Activated T-helper 1 cell treated with anti-CD3 and anti-CD28 coated beads, Interleukin-2, amount 50 U/mL, for 16 hours (primary cell): Measurements from ENCODE around the gene SLITRK6.
"Not testable (repeated sequence)": the region's sequence is repeated elsewhere in the genome, so short reads cannot be mapped to it uniquely, and the experiment has no call there.

ENCODE experiments used
- DNase-seq, 2 donors: peaks; one replicate each; pipeline ENCODE4 v3.0.0-alpha.2; 2020; ENCODE audit warnings: low read depth in 1 of 2, low spot score in 1 of 2

SLITRK6 gene, protein sequence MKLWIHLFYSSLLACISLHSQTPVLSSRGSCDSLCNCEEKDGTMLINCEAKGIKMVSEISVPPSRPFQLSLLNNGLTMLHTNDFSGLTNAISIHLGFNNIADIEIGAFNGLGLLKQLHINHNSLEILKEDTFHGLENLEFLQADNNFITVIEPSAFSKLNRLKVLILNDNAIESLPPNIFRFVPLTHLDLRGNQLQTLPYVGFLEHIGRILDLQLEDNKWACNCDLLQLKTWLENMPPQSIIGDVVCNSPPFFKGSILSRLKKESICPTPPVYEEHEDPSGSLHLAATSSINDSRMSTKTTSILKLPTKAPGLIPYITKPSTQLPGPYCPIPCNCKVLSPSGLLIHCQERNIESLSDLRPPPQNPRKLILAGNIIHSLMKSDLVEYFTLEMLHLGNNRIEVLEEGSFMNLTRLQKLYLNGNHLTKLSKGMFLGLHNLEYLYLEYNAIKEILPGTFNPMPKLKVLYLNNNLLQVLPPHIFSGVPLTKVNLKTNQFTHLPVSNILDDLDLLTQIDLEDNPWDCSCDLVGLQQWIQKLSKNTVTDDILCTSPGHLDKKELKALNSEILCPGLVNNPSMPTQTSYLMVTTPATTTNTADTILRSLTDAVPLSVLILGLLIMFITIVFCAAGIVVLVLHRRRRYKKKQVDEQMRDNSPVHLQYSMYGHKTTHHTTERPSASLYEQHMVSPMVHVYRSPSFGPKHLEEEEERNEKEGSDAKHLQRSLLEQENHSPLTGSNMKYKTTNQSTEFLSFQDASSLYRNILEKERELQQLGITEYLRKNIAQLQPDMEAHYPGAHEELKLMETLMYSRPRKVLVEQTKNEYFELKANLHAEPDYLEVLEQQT

GRCh38 chr13:85799097-85799582, at the start of gene SLITRK6:
Gene SLITRK6 (minus strand): TSS chr13:85799419. CDS start chr13:85796508, 2,911 bp downstream.
- DNase-seq = no peak

GRCh38 chr13:85847012-85847411, 47.8 kb upstream of the SLITRK6 start:
- no peak for DNase-seq

DNA sequence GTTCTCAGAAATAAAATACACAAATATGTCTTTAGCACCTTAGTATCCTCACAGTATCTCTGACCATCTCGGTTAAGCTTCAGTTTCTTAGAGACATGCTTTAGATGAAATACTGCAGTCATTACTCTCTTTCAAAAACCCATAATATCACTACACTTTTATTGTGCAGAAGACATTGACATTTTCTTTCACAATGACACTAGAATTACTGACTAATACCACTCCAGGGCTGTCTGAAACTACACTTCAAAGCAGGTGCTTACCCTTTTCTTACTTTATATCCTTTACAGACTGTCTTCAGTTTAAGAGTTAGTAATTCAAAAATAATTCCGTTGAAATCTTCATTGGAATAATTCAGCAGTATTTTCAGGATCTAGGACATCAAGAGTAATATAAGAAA, 42.2 kb upstream of the SLITRK6 start:
- DNase-seq = no peak

- DNase-seq = no peak
Measured at GRCh38 chr13:85833921-85834320, 34.7 kb upstream of the SLITRK6 start.

DNA sequence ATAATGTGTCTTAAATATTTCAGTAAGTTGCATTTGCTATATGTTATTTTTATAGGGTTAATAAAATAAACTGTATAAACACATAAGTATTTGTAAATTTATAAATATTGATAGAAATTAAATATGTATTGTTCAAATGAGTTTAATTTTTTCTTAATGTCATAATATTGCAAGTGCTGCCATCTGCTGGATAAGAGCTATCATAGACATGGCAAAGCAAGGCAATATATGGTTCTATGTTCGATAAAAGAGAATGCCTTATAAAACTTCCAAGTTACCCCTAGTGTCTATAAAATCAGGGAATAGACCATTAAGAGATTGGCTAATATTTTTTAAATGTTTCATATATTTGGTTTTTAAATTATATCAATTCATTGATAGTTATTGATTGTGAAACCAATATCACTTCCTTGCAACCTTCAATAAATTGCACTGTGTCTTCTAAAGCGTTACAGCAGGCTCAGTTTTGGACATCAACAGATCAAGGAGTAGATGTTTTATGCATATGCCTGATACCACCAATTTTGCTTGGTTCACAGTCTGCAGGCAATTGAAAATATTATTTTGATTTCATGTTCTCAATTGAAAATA, 29.0 kb upstream of the SLITRK6 start:
- no peak for DNase-seq

- DNase-seq = no peak
Measured at GRCh38 chr13:85825454-85825853, 26.2 kb upstream of the SLITRK6 start.

- no peak for DNase-seq
Measured at GRCh38 chr13:85823832-85824231, 24.6 kb upstream of the SLITRK6 start.

DNA sequence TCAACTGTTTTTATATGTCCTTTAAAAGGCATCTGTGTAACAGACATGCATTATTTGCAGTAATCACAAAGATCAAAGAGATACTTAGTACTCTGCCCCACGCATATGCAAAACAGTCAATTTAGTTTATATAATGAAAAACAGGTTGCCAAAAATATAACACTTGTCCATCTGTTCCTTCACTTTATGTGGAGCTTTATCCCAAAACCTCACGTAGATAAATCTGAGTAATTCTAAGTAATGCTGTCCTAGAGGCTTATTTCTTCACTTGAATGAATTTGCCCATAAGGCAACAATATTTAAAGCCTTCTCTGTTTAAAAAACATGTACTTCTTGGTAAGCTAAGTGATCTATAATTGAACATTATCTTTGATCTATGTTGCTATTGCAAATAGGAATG, 20.3 kb upstream of the SLITRK6 start:
- DNase-seq = no peak

DNA sequence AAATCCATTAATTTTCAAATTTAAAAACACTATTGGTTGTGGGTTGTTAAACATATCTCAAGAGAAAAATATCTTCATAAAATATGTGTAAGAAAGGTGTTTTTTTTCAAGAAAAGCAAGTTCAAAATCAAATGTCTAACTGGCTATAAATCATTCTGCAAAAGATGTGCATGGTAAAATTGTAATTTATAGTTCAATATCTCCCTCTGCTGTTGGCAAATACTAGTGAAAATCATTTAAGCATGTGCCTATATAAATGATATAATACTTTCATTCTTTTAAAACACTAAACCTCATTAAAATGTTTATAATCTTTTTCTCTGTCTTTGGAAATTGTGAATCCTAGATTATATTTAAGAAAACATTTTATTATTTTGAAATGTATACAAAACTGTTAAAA, 17.2 kb upstream of the SLITRK6 start:
- DNase-seq = no peak

GRCh38 chr13:85812282-85812681, 13.1 kb upstream of the SLITRK6 start:
- DNase-seq = no peak

GRCh38 chr13:85808811-85809210, 9.6 kb upstream of the SLITRK6 start:
- DNase-seq = no peak

DNA sequence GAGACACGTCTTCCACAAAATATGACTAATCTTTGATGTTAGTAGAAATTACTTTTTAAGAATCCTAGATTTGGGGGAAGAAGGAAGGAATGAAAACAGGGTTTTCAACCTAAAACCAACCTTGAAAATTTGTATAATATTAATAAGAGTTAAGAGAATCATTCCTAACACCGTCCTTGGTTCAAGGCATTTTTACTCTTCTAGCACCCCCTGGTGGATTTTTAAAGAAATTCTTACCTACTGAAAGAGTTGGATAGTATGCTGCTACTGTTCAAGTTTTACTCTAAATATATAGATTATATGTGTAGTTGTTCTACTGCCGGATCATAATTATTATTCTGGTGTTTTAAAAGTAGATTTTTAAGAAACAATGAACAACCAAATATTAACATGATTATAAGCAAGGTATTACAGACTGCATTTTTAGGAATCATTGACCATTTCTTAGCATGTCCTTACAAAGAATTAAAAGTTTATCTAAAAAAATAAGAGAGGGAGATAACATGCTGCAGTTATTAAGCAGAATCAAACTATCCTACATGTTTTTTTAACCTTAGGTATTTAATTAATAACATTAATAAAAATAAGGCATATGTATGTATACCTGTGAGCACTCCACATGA, 7.4 kb upstream of the SLITRK6 start:
- no peak for DNase-seq

DNA sequence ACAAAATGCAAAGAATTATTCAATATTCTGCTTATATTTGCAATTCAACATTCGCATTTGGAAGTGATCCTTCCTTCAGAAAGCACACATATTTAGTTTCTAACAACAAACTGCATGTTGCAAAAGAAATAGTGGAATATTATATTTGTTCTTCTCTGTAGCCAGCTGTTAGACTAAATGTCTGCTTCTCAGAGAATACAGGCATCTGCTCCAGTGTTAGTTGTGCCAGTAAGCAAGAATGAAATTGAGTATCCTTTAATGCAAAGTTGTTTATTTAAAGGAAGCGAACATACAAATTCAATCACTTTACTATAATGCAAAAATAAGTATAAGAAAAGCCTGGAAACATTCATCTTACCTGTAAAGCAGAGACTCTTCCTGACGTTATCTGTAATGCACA, 663 bp downstream of the SLITRK6 start:
- no peak for DNase-seq

DNA sequence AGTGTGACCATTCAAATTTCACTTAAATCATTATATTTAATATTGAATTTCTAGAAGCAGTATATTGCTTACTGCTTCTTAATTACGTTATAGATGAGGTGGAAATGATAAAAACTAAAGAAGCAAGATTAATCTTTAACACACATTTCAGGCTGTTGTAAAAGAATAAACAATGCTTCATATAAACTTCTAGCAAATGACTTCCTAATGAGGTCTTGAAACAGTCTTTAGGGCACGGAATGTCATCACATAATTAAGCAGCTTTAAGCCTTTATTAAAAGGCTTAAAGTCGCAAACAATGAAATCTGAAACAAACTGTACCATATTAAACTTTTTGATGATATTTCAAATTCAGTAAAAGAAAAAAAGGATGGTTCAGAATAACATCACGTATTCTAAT, 1.9 kb downstream of the SLITRK6 start:
- DNase-seq = no peak

DNA sequence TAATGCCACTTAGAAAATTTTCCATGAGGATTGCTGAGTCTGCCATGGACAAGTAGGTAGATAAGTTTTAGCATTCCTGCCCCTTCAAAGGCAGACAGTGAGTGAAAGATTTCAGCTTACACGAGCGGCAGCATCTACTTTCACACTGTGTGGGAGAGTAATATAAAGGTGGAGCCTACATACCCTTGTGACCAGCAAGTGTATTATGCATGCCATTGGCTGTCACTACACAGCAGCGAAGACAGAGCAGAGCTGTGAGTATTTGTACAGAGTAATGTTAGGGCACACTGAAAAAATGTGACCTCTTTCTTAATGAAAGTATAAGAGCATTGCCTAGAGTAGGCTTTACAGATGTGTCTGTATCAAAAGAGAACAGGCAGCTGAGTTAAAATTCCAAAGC, 14.0 kb downstream of the SLITRK6 start:
- no peak for DNase-seq

DNA sequence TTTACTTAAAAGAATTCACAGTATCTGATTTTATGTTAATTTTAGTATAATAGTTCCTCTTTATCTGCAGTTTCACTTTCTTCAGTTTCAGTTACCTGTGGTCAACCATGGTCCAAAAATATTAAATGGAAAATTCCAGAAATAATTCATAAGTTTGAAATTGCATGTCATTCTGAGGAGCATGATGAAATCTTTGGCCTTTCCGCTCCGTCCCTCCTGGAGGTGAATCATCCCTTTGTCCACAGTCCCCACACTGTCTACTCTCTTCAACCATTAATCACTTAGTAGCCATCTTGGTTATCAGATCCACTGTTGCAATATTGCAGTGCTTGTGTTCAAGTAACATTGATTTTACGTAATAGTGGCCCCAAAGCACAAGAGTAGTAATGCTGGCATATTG, 26.9 kb downstream of the SLITRK6 start:
- DNase-seq = no peak

DNA sequence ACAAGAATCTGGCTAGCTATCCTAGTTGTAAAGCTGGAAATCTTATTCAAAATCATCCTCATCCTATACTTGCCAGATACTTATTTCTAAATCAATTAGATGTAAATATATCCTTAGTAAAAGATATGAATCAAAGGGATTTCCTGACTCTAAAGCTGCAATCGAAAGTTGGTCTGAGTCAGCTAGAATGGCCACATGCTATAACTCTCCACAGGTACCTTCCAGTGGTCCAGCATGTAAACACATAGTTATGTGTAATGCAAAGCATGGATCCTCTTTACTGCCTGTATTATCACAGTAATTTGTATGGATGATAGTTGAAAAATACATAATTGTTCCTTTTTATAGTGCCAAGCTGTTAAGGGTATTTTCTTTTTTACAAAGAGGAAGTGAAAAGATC, 27.4 kb downstream of the SLITRK6 start:
- no peak for DNase-seq

DNA sequence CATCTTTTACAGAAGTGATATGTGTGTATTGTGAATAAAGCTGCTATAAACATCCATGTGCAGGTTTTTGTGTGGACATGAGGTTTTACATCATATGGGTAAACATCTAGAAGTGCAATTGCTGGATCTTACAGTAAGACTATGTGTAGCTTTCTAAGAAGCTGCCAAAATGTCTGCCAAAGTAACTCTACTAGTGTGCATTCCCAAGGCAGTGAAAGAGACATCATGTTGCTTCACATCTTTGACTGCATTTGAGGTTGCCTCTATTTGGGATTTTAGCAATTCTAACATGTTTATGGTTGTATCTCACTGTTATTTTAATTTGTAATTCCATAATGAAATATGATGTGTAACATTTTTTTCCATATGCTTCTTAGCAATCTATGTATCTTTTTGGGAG, 30.3 kb downstream of the SLITRK6 start:
- no peak for DNase-seq

DNA sequence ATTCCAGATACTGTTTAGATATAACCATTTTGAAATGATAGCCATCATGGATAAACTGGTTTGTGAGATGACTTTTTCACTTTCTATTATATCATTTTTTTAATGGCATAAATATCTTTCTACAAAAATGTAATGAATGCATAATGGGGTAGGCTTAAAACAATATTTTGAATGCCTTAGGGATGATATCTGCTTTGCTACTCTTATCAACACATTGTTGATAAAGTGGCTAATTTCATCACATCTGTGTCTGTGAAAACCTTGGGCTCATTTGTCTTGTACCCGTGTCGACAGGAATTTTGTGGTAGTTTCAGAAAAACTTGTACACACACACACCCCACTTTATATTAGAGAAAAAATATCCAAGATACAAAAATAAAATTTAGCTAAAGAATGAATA, 44.1 kb downstream of the SLITRK6 start:
- DNase-seq = no peak

- not testable (repeated sequence) for DNase-seq
Measured at GRCh38 chr13:85743201-85743770, 55.9 kb downstream of the SLITRK6 start.
